Astrocyte (in vitro differentiated cells and primary cell): ENCODE results near the gene NID2.

ENCODE experiments used
- CTCF ChIP-seq: IDR thresholded peaks from 2 replicates; pipeline ENCODE4 v1.5.1; 2011; ENCODE audit warnings: low read depth, mild to moderate bottlenecking, inconsistent platforms, low read length, moderate library complexity; ENCODE audit not compliant: insufficient read depth
- EZH2 ChIP-seq: IDR thresholded peaks from 2 replicates; pipeline ENCODE4 v1.6.1; 2012; ENCODE audit warnings: mild to moderate bottlenecking, low read length, inconsistent platforms; ENCODE audit not compliant: insufficient read depth

- TF ChIP-seq CTCF (no peak), EZH2 (no peak)
Measured at GRCh38 chr14:52011523-52011922, 57.3 kb downstream of the NID2 start.
